HepG2 (cell line): ENCODE results near the gene RNASE8. TPM values are rescaled to one million over a fixed set of nuclear protein-coding genes. Genes with fewer than 3 reads are reported as not detected.

ENCODE experiments used
- CEBPB ChIP-seq: IDR thresholded peaks from 2 replicates; pipeline ENCODE4 v1.6.1; 2011; ENCODE audit warnings: low read depth, low read length, improper control_type of control experiment, borderline replicate concordance
- HDAC2 ChIP-seq: sonication (generic); formaldehyde crosslinking; IDR thresholded peaks from 2 replicates; pipeline ENCODE4 v1.4.0; 2020; ENCODE audit warnings: missing genetic modification reagents
- IRF2 ChIP-seq: IDR thresholded peaks from 2 replicates; pipeline ENCODE4 v1.6.1; 2018; ENCODE audit warnings: missing genetic modification reagents, missing compliant biosample characterization
- TMF1 ChIP-seq: sonication (generic); formaldehyde crosslinking; IDR thresholded peaks from 2 replicates; pipeline ENCODE4 v1.8.1; 2022; ENCODE audit warnings: low read depth, missing genetic modification reagents
- ZNF296 ChIP-seq: sonication (generic); formaldehyde crosslinking; conservative IDR thresholded peaks from 2 replicates; pipeline ENCODE4 v1.5.0; 2020; ENCODE audit warnings: mild to moderate bottlenecking, missing genetic modification reagents
- ZNF317 ChIP-seq: sonication (generic); formaldehyde crosslinking; IDR thresholded peaks from 2 replicates; pipeline ENCODE4 v1.5.0; 2020; ENCODE audit warnings: mild to moderate bottlenecking, missing genetic modification reagents
- ZNF343 ChIP-seq: sonication (generic); formaldehyde crosslinking; IDR thresholded peaks from 2 replicates; pipeline ENCODE4 v1.4.0; 2020; ENCODE audit warnings: mild to moderate bottlenecking, missing genetic modification reagents
- ZNF558 ChIP-seq: sonication (generic); formaldehyde crosslinking; IDR thresholded peaks from 2 replicates; pipeline ENCODE4 v1.9.0; 2022; ENCODE audit warnings: mild to moderate bottlenecking, missing genetic modification reagents, borderline replicate concordance
- ZNF644 ChIP-seq: IDR thresholded peaks from 2 replicates; pipeline ENCODE4 v1.6.1; 2016; ENCODE audit warnings: low read depth
- ZNF672 ChIP-seq: sonication (generic); formaldehyde crosslinking; IDR thresholded peaks from 2 replicates; pipeline ENCODE4 v1.8.1; 2022; ENCODE audit warnings: missing genetic modification reagents
- ZNF713 ChIP-seq: sonication (generic); formaldehyde crosslinking; IDR thresholded peaks from 2 replicates; pipeline ENCODE4 v1.4.0; 2020; ENCODE audit warnings: mild to moderate bottlenecking, missing genetic modification reagents
- ZNF773 ChIP-seq: sonication (generic); formaldehyde crosslinking; IDR thresholded peaks from 2 replicates; pipeline ENCODE4 v1.4.0; 2020; ENCODE audit warnings: missing genetic modification reagents, borderline replicate concordance
- polyA plus RNA-seq, 8 experiments: library from polyadenylated mRNA; depleted of rRNA in 3 of 8; stranded (reverse) in 7 of 8; unstranded in 1 of 8; fragments of >200 nt; fragmentation: Illumina TruSeq in 4 of 8; extraction: Trizol in 4 of 8; gene quantifications; 2 replicates each; pipeline versions ENCODE4 v1.2.1 to v1.2.3, GENCODE V29; 2011 to 2016; ENCODE audit warnings: low read depth in 4 of 8, missing spikeins in 1 of 8, mixed read lengths in 1 of 8; ENCODE audit not compliant: insufficient read depth in 1 of 8
- total RNA-seq, 5 experiments: library from RNA; depleted of rRNA; stranded (reverse); fragments of >200 nt; fragmentation: Illumina TruSeq; extraction: Trizol; gene quantifications; 2 replicates each; pipeline ENCODE4 v1.2.3, GENCODE V29; 2016; ENCODE audit warnings: low read depth in 1 of 5
- TF ChIP-seq, protein P1 (sequence below): sonication (generic); formaldehyde crosslinking; IDR thresholded peaks from 2 replicates; pipeline ENCODE4 v1.8.1; 2022; ENCODE audit warnings: low read depth, mild to moderate bottlenecking, missing genetic modification reagents
- TF ChIP-seq, protein P2 (sequence below): sonication (generic); formaldehyde crosslinking; IDR thresholded peaks from 2 replicates; pipeline ENCODE4 v1.8.0; 2022; ENCODE audit warnings: low read depth, missing genetic modification reagents
- TF ChIP-seq, protein P3 (sequence below), 2 experiments: IDR thresholded peaks; 2 replicates each; pipeline ENCODE4 v1.6.1; 2011 to 2012; ENCODE audit warnings: low read length in 2 of 2, borderline replicate concordance in 1 of 2, low read depth in 1 of 2, mild to moderate bottlenecking in 1 of 2, moderate library complexity in 1 of 2
- TF ChIP-seq, protein P4 (sequence below): IDR thresholded peaks from 2 replicates; pipeline ENCODE4 v1.6.1; 2016; ENCODE audit warnings: mild to moderate bottlenecking, missing biosample characterization, missing genetic modification reagents

The RNASE8 gene
- total and polyA plus RNA-seq, 2 of the 13 experiments (the other 11 are each of a cell fraction or from before 2014, with no cell fraction given): not detected

DNA sequence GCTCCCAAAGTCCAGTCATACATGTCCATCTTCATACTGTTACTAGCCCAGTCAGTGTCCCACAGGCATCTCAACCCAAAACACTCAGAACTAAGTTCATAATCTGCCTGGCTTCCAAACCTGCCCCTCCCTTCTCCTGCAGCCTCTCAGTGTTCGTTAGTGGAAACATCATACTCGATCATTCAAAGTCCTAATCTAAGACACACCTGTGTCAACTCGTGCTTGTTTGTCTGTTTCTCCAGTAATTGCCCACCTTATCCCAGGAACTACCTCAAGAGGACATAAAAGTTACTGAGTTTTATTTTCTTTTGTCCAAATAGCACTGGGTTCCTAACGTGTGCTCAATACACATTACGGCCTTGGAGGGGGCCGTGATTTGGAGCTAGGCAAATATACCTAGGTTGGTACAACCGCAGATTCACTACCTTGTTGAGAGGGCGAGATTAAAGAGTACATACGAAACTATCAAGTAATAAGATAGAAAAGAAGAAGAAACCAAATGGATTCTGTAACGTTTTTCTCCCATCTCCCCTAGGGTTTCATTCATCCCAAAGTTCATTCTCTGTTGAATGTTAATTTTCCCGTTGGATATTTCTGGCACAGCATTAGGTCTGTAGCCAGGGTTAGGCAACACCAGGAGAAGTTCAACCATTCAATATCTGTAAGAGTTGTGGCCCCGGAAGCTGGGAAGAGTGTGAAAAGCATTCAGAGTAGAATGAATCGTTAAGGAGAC is 3.2 kb downstream of the RNASE8 start (continued):
- TF ChIP-seq, protein P1, sequence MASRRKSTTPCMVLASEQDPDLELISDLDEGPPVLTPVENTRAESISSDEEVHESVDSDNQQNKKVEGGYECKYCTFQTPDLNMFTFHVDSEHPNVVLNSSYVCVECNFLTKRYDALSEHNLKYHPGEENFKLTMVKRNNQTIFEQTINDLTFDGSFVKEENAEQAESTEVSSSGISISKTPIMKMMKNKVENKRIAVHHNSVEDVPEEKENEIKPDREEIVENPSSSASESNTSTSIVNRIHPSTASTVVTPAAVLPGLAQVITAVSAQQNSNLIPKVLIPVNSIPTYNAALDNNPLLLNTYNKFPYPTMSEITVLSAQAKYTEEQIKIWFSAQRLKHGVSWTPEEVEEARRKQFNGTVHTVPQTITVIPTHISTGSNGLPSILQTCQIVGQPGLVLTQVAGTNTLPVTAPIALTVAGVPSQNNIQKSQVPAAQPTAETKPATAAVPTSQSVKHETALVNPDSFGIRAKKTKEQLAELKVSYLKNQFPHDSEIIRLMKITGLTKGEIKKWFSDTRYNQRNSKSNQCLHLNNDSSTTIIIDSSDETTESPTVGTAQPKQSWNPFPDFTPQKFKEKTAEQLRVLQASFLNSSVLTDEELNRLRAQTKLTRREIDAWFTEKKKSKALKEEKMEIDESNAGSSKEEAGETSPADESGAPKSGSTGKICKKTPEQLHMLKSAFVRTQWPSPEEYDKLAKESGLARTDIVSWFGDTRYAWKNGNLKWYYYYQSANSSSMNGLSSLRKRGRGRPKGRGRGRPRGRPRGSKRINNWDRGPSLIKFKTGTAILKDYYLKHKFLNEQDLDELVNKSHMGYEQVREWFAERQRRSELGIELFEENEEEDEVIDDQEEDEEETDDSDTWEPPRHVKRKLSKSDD (CRISPR knock-in tag): no peak
- TF ChIP-seq ZNF672 (CRISPR knock-in tag) (no peak), CEBPB (peak; percentile 71; the same call in 1 of the 2 replicates), IRF2 (CRISPR knock-in tag) (no peak), ZNF343 (CRISPR knock-in tag) (no peak), ZNF558 (CRISPR knock-in tag) (no peak), ZNF773 (CRISPR knock-in tag) (no peak), ZNF296 (CRISPR knock-in tag) (no peak), HDAC2 (CRISPR knock-in tag) (0 out of 2 replicates have a peak, but pooled peaks have one; percentile 36), TMF1 (CRISPR knock-in tag) (no peak), ZNF317 (CRISPR knock-in tag) (0 out of 2 replicates have a peak, but pooled peaks have one; percentile 60), ZNF713 (CRISPR knock-in tag) (no peak), ZNF644 (CRISPR knock-in tag) (no peak)
- TF ChIP-seq, protein P2, sequence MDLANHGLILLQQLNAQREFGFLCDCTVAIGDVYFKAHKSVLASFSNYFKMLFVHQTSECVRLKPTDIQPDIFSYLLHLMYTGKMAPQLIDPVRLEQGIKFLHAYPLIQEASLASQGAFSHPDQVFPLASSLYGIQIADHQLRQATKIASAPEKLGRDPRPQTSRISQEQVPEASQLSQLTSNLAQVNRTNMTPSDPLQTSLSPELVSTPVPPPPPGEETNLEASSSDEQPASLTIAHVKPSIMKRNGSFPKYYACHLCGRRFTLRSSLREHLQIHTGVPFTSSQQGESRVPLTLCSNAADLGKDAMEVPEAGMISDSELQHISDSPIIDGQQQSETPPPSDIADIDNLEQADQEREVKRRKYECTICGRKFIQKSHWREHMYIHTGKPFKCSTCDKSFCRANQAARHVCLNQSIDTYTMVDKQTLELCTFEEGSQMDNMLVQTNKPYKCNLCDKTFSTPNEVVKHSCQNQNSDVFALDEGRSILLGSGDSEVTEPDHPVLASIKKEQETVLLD: no peak
- TF ChIP-seq, protein P3, sequence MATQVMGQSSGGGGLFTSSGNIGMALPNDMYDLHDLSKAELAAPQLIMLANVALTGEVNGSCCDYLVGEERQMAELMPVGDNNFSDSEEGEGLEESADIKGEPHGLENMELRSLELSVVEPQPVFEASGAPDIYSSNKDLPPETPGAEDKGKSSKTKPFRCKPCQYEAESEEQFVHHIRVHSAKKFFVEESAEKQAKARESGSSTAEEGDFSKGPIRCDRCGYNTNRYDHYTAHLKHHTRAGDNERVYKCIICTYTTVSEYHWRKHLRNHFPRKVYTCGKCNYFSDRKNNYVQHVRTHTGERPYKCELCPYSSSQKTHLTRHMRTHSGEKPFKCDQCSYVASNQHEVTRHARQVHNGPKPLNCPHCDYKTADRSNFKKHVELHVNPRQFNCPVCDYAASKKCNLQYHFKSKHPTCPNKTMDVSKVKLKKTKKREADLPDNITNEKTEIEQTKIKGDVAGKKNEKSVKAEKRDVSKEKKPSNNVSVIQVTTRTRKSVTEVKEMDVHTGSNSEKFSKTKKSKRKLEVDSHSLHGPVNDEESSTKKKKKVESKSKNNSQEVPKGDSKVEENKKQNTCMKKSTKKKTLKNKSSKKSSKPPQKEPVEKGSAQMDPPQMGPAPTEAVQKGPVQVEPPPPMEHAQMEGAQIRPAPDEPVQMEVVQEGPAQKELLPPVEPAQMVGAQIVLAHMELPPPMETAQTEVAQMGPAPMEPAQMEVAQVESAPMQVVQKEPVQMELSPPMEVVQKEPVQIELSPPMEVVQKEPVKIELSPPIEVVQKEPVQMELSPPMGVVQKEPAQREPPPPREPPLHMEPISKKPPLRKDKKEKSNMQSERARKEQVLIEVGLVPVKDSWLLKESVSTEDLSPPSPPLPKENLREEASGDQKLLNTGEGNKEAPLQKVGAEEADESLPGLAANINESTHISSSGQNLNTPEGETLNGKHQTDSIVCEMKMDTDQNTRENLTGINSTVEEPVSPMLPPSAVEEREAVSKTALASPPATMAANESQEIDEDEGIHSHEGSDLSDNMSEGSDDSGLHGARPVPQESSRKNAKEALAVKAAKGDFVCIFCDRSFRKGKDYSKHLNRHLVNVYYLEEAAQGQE (IDR thresholded peaks at IDR 0.05; ENCODE audit: borderline replicate concordance in 1 of 2, low read depth in 1 of 2, low read length in 2 of 2): no peak
- TF ChIP-seq, protein P4, sequence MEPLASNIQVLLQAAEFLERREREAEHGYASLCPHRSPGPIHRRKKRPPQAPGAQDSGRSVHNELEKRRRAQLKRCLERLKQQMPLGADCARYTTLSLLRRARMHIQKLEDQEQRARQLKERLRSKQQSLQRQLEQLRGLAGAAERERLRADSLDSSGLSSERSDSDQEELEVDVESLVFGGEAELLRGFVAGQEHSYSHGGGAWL (CRISPR knock-in tag): no peak
